SK-N-DZ (cell line): Measurements from ENCODE around the gene MYL9.
A peak's percentile ranks its signal among the peaks of the same experiment; 100 is the strongest.

Experiments
- DNase-seq: peaks from one replicate; pipeline ENCODE4 v3.0.0-alpha.2; 2015; ENCODE audit warnings: low spot score

MYL9 gene

GRCh38 chr20:36525620-36526365 is 15.5 kb upstream of the MYL9 start:
- DNase-seq, result no peak

DNA sequence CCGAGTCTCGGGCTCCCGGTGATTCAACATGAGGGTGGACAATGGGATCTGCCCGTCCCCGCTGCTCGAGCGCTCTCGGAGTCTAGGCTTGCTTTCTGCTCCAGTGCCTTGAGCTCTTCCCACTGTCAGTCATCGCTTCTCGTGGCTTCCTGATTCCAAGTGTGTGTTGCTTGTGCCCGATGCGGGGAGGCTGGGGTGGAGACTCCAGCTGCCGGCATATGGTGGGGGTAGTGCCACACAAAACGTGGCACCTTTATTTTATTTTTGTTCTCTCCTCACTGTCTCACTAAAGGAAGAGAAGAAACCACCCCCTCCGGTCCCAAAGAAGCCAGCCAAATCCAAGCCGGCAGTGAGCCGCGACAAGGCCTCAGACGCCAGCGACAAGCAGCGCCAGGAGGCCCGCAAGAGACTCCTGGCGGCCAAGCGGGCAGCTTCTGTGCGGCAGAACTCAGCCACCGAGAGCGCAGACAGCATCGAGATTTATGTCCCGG is 14.8 kb upstream of the MYL9 start:
- DNase-seq, result no peak

DNA sequence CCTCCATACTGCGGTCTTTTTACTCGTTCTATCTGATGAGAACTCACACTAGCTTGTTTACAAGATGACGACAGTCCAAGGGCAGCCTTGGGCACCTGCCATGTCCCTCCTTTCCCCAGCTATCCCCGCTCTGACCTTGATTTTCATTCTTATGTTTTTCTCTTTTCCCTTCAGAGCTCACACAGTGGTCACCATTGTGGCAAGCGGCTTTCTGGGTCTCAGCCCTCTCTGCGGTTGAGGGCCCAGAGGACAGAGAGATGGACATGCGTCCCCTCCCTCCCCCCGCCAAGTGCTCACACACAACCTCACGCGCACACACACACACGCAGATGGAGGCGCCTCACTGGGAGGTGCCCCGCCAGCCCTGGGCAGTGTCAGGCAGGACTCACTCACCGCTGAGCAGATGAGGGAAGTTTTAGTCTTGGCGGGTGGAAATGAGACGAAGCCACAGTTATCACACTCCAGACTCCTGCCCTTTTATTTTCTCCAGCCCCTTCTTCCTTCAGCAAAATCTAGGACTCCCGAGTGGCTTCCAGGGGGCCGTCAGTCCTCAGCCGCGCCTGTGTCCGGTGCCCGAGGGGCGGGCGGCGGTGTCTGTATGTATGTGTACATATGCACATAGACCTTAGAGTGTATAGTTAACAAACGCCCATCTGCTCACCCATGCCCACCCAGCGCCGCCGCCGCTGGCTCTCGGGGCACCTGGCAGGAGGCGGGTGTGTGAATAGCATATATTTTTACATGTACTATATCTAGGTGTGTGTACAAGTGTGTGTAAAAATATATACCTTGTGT is 13.8 kb upstream of the MYL9 start:
- DNase-seq, result no peak

DNA sequence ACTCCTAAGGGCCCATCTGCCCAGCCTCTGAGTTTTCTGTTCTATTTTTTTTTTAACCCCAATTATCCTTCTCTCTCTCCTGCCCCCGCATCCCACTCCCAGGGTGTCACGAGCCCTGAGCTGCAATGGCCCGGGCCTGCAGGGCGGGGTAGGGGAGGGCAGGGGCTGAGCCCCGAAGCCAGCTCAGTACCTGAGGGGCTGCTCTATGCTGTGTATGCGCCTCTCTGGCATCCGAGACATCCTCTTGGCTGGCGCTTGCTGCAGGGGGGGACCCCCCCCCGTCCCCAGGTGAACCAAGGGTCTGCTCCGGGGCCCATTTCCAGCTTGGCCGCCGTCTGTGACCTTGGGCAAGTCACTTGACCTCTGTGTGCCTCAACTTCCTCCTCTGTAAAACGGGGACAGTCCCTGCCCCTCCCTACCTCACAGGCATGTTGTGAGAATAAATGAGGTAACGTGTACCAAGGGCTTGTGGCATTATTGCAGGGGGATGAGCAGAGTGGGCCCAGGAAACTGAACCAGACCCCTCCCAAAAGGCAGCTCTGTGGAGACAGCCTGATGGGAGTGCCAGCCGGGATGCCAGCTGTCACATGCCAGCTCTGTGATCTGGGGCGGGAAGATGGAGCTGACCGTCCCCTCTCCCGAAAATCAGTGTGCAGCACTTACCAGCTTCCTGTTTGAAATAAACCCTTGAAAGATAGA is 13.0 kb upstream of the MYL9 start:
- no peak for DNase-seq

DNA sequence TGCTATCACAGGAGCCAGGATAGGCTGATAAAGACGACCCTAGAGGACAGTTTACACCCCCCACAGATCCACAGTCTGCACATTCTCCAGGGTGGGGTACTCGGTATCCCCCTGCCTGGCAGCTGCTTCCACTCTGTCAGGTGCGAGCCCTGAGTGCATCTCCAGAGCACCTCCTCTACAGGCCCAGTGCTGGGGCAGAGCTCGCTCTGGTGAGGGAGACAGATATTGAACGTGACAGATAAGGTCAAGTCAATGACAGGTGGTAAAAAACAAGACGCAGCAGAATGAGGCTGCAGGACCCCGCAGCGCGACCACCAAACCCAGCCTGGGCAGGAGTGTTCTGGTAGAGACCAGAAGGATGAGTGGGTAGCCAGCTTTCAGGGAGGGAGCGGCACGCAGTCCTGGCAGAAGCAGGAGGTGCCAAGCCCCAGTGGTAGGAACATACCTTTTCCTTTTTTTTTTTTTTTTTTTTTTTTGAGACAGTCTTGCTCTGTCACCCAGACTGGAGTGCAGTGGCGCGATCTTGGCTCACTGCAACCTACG is 12.4 kb upstream of the MYL9 start:
- no peak for DNase-seq

DNA sequence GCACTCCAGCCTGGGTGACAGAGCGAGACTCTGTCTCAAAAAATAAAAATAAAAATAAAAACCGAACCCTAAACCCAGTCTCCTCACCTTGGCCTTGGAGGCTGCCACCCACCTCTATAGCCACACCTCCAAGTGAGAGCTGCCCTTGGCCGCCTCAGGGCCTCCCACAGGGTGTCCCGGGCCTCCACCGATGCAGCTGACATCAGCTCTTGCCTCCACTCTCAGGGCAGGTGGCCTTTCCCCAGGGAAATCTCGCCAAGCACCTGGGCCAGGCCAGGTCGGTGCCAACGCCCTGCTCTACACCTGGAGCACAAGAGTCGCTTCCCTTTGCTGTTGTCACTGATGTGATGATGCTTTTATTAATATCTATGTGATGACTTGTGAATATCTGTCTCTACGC is 8.9 kb upstream of the MYL9 start:
- no peak for DNase-seq

GRCh38 chr20:36532822-36533221 is 8.5 kb upstream of the MYL9 start:
- no peak for DNase-seq

DNA sequence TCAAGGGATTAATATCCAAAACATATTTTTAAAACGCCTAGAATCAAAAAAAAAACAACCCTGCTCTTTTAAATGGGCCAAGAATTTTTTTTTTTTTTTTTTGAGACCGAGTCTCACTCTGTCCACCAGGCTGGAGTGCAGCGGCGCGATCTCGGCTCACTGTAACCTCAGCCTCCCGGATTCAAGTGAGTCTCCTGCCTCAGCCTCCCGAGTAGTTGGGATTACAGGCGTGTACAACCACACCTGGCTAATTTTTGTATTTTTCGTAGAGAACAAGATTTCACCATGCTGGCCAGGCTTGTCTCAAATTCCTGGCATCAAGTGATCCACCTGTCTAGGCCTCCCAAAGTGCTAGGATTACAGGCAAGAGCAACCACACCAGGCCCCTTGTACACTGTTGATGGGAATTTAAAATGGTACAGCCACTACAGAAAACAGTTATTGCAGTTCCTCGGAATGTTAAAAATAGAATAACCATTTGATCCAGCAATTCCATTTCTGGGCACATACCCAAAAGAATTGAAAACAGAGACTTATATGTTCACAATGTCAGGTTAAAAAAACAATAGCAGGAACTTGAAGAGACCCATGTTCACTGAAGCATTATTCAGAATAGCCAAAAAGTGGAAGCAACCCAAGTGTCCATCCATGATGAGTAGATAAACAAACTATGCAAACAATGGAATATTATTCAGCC is 3.1 kb upstream of the MYL9 start:
- DNase-seq, result no peak

- no peak for DNase-seq
Measured at GRCh38 chr20:36540551-36541211, 638 bp upstream of the MYL9 start.

- DNase-seq, result peak; percentile 80
Measured at GRCh38 chr20:36541768-36542488, 609 bp downstream of the MYL9 start.

DNA sequence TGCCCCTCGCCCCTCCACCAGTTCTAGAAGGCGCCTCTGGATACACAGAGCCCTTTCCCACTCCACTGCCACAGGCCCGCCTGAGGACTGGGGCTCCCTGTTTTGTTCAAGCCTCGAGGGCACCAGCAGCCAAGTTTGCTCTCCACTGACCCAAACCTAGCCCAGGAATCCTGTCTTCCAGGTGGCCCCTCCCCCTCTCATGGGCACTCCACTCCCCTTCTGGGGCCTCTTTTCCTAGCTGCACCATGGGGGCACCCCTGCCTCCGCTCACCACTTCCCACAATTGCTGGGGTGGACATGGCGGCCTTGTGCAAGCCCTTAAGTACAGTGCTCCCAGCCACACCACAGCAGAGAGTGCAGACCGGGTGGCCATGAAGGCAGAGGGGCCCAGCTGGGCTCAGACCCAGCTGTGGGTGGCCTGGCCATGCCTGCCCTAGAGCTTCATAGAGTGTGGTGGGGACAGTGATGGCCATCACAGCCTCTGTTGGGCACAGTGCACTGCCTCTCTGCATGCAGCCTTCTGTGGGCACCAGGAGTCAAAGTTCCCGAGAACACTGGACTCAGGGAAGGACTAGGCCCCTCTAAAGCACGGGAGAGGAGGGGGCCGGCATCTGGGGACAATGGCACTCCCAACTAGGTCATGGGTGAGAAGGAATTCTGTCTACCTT is 1.3 kb downstream of the MYL9 start:
- no peak for DNase-seq

DNA sequence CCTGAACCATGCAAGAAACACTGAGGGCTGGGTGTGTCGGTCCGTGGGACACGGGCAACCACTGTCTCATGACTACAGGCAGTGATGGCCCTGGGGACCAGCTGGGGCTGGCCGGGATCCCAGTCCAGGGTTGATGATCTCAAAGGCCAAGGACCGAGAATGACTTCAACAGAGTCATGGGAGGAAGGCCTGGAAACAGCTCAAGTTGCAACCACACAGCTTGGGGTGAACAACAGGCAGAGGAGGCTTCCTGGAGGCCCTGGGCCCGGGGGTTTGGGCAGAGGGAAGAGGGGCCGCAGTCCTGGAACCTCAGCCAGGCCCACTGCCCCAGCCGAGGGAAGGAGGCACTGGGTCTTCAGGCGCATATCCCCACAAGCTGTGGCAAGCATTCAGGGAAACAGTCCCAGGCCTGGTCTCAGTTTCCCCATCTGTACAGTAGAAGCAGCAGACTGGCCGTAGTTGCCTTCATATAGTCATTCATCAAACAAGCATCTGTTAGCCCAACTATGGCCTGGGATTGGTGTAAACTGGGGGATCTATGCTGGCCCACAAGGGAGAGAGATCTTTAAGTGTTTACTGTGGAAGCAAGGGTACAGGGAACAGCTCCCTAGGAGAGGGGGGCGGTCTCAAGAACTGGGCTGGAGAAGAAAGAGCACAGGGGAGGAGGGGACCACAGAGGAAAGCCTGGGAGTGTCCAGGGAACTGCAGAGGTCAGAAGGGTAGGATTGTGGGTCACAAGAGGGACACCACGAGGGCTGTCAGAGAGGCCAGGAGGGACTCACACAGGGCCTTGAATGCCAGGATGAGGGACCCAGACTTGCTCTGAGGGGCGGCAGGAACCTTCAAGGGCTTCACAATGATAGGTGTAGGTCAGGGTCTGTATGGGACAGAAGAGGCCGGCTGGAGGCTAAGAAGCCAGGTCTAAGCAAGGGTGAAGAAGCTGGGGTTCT is 2.1 kb downstream of the MYL9 start:
- DNase-seq, result no peak

DNA sequence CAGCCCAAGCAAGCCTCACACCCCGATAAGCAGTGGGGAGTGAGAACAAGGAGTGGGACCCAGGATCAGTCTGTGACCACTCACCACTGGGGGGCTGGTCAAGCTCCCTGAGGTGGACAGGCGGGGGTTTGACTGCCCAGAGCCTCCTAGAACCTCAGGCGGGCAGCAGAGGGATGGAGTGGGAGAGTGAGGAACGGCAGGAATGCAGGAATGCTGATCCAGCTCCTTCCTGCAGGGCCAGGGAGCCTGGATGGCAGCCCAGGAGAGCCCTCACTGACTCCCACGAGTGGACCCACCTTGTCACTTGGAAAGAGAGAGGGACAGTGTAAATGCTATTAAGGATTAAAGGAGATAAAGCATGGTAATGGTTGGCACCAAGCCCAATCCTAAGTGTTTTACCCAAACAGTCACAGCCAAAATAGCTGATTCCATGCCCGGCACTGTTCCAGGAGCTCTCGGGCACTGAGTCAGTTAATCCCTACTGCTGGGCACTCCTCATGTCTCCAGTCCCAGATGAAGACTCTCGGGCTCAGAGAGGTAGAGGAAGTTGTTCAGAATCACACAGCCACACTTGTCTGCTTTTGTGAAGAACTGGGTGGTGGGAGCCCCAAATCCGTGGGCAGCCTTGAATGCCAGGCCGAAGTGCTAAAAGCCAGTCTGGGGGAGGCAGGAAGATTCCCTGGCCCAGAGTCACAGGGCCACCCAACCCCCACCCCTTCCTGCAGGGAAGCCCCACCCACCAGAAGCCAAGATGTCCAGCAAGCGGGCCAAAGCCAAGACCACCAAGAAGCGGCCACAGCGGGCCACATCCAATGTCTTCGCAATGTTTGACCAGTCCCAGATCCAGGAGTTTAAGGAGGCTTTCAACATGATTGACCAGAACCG is 3.1 kb downstream of the MYL9 start:
- DNase-seq, result no peak

GRCh38 chr20:36546111-36546736 is 4.9 kb downstream of the MYL9 start:
- DNase-seq, result no peak

DNA sequence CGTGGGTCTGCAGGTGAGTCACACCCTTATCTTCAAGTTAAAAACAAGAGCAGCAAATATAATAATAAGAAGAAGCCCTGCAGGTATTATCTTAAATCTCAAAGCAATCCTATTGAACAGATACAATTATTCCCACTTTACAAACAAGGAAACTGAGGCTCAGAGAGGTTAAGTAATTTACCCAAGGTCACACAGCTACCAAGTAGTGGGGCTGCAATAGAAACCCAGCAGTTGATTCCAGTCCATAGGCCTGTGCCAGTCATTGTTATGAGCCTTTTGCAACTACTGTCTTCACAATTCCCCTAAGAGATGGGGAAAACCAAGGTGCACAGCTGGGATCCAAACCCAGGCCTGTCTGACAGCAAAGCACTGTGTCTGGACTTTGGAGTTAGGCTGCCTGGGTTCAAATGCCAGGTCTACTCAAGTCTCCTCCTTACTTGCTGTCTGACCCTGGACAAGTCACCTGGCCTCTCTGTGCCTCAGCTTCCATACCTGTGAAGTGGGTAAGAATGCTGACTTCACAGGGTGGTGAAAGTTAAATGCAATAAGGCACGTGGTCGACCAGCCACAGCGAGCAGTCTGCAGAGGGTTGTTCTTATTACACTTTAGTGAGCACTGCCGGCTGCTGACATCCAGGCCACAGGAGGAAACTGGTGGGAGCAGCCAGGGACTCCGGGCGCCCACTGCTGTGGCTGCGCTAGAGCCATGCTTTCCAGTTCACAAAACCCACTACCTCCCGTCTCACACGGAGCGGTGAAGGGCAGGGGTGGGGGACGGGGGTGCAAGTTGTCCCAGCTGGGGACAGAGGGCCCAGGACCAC is 6.1 kb downstream of the MYL9 start:
- no peak for DNase-seq

- peak; percentile 76 for DNase-seq
Measured at GRCh38 chr20:36548006-36548315, 6.6 kb downstream of the MYL9 start.
